Fibroblast of skin of right biceps (primary cell): Measurements from ENCODE around the gene LDLRAD4.

Experiments used
- DNase-seq: peaks from one replicate; pipeline ENCODE4 v3.0.0-alpha.2; 2013

Gene LDLRAD4

GRCh38 chr18:13394801-13395200 is 176.2 kb downstream of the LDLRAD4 start:
- DNase-seq, result no peak

GRCh38 chr18:13395577-13395976 is 177.0 kb downstream of the LDLRAD4 start:
- DNase-seq, result no peak

GRCh38 chr18:13397504-13398163 is 179.1 kb downstream of the LDLRAD4 start:
- DNase-seq, result no peak

- no peak for DNase-seq
Observed at GRCh38 chr18:13398631-13399030, 180.1 kb downstream of the LDLRAD4 start.

GRCh38 chr18:13399511-13399910 is 181.0 kb downstream of the LDLRAD4 start:
- DNase-seq, result no peak

GRCh38 chr18:13400636-13401315 is 182.2 kb downstream of the LDLRAD4 start:
- DNase-seq, result no peak

- no peak for DNase-seq
Observed at GRCh38 chr18:13401404-13401803, 182.8 kb downstream of the LDLRAD4 start.

- no peak for DNase-seq
Observed at GRCh38 chr18:13401826-13402225, 183.3 kb downstream of the LDLRAD4 start.

GRCh38 chr18:13403786-13404549 is 185.4 kb downstream of the LDLRAD4 start:
- DNase-seq, result no peak

GRCh38 chr18:13405305-13406038 is 186.9 kb downstream of the LDLRAD4 start:
- DNase-seq, result no peak

GRCh38 chr18:13406049-13406615 is 187.6 kb downstream of the LDLRAD4 start:
- no peak for DNase-seq

- DNase-seq, result no peak
Observed at GRCh38 chr18:13406736-13407135, 188.2 kb downstream of the LDLRAD4 start.

GRCh38 chr18:13407484-13407883 is 188.9 kb downstream of the LDLRAD4 start:
- no peak for DNase-seq

GRCh38 chr18:13409026-13409425 is 190.5 kb downstream of the LDLRAD4 start:
- no peak for DNase-seq

- DNase-seq, result no peak
Observed at GRCh38 chr18:13409997-13410396, 191.4 kb downstream of the LDLRAD4 start.

GRCh38 chr18:13410471-13410870 is 191.9 kb downstream of the LDLRAD4 start:
- DNase-seq, result no peak

GRCh38 chr18:13412017-13412416 is 193.5 kb downstream of the LDLRAD4 start:
- no peak for DNase-seq

- DNase-seq, result no peak
Observed at GRCh38 chr18:13412901-13413300, 194.3 kb downstream of the LDLRAD4 start.

- DNase-seq, result no peak
Observed at GRCh38 chr18:13414102-13414501, 195.5 kb downstream of the LDLRAD4 start.

- DNase-seq, result no peak
Observed at GRCh38 chr18:13414521-13414920, 196.0 kb downstream of the LDLRAD4 start.

GRCh38 chr18:13415736-13416135 is 197.2 kb downstream of the LDLRAD4 start:
- no peak for DNase-seq

- DNase-seq, result no peak
Observed at GRCh38 chr18:13416208-13416607, 197.6 kb downstream of the LDLRAD4 start.

- DNase-seq, result no peak
Observed at GRCh38 chr18:13416848-13417247, 198.3 kb downstream of the LDLRAD4 start.
